Inferior parietal cortex (tissue), 1 donor: ENCODE measurements around the gene TTC16.
A peak's percentile ranks its signal among the peaks of the same experiment; 100 is the strongest.
"Not testable (repeated sequence)": the region's sequence is repeated elsewhere in the genome, so short reads cannot be mapped to it uniquely, and the experiment has no call there.

Source experiments
- DNase-seq: peaks from one replicate; pipeline ENCODE4 v3.0.0-alpha.2; 2016; ENCODE audit errors: extremely low spot score

TTC16 gene

DNA sequence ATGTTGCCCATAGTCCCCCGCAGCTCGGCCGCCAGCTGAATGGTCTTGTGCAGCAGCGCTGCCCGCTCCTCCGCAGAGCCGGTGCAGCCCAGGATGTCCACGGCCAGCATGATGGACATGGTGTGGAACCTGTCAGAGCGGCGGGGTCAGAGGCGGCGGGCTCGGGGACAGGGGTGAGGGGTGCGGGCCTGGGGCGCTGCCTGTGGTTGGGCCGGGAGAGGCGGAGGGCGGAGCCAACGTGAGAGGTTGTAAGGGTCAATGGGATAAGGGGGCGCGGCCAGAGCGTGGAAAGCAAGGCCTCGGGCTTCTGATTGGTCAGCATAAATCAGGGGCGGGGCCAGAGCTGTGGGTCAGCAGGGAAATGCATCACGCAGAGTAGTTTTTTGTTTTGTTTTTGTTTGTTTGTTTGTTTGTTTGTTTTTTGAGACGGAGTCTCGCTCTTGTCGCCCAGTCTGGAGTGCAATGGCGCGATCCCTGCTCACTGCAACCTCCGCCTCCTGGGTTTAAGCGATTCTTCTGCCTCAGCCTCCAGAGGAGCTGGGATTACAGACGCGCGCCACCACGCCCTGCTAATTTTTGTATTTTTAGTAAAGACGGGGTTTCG lies 26.1 kb downstream of the TTC16 start:
- peak; percentile 60 for DNase-seq

DNA sequence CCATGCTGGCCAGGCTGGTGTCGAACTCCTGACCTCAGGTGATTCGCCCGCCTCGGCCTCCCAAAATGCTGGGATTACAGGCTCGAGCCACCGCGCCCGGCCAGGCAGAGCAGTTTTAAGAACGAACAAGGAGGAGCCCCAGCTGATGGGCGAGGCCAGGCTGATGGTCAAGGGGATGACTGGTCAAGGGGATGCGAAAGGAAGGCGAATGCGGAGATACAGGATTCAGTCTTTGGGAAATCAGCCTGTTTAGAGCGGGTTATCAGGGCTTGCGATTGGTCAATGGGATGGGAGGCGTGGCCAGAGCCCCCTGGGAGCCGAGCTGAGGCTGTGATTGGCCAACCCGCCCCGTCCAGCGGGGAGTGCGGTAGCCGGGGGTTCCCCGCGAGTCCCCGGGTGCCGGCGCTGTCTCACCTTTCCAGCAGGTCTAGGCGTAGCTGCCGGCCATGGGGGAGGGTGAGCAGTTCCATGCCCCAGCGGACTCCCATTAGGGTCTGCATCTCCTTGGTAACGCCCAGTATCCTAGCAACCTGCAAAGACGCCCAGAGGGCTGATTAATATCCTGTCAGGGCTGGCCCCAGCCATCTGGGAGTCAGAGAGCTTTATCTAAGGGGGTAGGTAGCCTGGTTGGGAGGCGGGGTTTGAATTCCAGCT lies 26.7 kb downstream of the TTC16 start:
- DNase-seq = no peak

DNA sequence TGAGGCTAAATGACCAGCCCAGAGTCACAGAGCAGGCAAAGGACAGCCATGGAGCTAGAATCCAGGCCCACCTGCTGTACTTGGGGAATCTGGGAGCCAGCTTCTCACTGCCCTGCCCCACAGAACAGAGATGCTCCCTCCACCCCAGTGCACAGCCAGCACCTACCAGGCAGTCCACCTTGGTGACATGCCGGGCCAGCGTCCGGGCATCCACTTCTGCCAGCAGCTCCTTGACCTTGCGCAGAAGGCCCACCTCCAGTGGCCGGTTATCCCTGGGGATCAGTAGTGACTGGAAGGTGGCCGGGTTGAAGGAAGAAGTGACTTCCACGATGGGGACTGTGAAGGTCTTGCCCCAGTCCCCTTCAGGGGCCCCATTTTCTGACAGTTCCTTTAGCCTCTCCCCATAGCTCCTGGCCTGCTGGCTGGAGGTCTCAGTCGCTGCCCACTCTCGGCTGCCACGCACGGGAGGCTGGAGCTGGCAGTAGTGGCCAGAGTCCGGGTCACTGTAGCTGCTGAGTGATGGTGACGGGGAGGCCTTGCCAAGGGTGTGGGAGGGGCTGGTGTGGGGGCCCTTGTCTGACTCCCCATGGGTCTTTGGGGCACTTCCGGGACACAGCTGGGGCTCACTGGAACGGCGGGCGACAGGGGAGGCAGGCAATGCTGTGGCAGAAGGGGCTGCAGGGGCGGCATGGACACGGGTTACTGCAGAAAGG lies 28.7 kb downstream of the TTC16 start:
- DNase-seq = no peak

DNA sequence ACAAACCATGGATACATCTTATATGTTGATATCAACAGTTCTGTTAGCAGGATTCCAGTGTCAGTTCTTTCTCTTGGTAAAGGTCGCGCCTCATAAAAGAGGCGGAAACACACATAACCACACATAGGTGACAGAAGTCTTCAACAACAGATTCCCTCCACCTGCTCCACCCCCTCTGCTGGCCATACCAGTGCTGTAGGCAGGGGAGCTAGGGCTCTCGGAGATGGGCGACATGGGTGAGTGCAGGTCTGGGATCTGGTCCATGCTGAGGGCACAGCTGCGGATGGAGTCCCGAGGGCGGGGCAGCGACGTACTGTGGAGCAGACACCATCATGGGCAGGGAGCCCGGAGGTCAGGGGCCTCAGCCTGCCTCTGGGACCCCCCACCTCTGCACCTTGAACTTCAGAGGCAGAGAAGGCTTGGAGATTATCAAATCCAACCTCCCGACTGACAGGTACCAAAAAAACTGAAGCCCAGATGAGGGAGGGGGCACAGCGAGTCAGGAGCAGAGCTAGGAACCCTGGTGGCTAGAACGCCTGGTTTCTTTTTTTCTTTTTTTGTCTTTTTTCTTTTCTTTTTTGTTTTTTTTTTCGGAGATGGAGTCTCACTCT lies 31.2 kb downstream of the TTC16 start:
- DNase-seq = no peak

DNA sequence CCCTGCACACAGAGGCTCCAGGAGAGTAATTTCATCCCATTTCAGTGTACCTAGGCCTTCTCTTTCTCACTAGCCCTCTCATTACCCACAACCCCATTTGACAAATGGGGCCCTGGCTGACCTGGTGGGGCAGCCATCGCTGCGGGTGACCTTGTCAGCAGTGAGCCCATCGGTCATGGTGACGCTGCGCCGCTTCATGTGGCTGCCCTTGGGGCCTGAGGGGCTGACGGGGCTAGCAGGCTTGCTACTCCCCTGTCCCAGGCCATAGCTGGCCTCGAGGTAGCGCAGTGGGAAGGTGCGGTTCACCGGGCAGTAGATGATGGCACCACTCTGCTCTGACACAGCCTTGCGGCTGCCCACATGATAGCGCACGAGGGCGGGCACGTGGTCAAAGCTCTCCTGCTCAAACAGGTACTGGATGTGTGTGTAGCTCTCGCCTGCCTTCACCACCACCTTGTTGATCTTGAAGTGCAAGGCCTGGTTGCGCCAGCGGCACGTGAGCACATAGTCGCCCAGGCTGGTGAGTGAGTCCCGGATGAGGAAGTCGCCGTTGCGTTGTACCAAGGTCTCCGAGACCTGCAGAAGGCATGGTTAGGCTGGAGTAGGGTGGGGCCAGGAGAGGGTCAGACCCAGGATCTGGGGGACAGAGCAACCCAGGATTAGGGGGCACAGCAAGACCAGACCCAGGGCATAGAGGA lies 33.4 kb downstream of the TTC16 start:
- no peak for DNase-seq

DNA sequence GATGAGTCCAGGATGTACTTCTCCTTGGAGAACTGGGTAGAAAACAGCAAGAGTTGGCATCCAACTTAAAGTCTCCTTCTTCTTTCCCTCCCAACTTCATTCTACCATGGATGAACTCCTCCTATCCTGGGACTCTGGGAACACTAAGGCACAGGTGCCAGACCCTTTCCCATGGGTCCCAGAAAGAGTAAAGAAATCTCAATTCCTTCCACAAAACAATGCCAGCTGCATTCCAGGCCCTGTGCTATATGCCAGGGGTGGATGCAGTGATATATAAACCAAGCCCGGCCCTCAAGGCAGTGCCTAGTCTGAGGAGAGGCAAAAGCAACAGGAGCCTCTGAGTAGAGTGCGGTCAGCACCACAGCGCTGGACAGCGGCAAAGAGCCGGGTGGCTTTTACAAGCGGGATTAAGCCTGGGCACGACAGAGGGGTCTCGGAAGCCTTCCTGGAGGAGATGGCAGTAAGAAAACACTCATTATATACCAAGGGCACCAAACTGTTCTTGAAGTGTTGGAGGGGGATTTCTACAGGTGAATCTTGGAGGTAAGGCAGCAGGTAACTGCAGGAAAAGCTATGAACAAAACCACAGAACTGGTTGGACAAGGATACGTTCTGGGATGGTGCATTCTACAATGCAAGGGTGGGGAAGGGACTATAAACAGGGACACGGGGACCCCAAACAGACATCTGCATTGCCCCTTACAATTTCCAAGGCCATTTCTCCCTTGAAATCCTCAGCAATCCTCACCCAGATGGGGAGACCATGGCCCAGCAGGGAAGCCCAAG lies 35.6 kb downstream of the TTC16 start:
- no peak for DNase-seq

DNA sequence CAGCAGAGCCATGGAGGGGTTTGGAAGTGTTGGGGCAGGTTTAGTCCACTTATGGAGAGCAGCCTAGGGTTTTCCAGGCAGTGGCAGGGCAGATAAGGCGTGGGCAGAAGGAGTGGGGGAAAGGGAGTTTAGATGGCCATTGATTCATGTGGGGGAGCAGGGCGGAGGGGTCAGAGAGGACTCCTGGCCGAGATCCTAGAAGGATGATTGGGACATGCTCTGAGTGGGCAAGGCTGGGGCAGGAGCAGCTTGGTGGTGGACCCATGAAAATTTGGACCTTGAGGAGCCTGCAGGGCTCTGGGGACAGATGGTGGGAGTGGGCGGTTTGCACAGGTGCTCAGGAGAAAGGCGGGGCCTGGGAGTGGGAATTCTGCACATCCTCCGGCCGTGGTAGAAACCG lies 37.3 kb downstream of the TTC16 start:
- DNase-seq = no peak

DNA sequence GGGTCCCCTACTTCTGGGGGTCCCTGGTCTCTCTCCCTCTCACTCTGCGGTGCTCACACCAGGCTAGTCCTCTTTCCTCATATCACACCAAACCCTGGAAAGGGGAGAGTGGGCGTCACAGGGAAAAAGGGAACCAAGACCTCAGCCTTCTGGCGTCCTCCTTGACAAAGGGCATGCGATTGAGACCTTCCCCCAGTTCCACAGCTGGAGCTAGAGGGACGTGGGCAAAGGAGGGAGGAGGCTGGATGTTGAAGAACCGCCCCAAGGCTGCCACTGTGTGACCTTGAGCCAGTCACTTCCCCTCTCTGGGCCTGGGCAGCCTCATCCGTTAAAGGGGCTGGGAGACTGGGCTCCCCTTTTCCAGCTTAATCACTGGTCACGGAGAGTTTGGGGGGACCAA lies 37.7 kb downstream of the TTC16 start:
- DNase-seq = no peak

DNA sequence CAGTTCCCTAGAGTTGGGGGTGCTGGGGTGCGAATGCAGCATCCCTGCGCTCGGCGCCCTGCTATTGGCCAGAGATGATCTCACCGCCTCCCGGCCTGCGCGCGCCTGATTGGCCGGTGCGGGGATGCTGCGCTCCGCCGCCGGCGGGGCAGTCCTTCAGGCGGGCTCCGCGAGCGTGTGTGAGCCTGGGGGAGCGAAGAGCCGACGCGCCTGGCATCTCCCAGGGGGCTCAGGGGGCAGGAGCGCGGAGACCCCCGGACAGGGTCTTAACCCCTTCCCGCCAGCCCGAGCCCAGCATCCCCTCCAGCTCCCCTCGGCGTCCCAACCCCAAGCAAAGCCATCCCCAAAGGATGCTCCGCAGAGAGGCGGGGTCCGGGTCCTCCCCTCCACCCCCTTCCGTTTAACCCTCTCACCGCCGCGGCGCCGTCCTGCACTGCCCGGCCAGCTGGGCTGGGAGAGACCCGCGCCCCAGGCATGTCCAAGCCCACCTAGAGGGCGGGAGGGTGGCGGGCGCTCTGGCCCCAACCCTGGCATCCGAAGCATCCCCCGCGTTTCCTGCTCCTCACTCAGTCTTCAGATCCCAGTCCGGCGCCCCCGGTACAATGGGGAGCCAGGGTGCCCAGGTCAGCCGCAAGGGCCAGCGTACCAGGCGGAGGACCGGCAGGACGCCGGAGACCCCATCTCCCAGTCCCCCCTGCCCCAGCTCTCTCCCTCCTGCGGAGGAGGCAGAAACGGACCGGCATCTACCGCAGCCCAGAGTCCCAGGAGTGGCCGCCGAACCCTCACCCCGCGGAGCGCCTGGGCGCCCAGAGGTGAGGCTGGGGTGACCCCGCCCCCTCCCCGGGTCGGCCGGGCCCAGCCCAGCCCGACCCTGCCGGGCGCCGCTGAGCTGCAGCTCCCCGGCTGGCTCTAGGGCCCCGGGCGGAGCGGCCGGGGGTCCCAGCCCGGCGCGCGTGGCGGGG lies 38.5 kb downstream of the TTC16 start:
- DNase-seq = peak; percentile 59

DNA sequence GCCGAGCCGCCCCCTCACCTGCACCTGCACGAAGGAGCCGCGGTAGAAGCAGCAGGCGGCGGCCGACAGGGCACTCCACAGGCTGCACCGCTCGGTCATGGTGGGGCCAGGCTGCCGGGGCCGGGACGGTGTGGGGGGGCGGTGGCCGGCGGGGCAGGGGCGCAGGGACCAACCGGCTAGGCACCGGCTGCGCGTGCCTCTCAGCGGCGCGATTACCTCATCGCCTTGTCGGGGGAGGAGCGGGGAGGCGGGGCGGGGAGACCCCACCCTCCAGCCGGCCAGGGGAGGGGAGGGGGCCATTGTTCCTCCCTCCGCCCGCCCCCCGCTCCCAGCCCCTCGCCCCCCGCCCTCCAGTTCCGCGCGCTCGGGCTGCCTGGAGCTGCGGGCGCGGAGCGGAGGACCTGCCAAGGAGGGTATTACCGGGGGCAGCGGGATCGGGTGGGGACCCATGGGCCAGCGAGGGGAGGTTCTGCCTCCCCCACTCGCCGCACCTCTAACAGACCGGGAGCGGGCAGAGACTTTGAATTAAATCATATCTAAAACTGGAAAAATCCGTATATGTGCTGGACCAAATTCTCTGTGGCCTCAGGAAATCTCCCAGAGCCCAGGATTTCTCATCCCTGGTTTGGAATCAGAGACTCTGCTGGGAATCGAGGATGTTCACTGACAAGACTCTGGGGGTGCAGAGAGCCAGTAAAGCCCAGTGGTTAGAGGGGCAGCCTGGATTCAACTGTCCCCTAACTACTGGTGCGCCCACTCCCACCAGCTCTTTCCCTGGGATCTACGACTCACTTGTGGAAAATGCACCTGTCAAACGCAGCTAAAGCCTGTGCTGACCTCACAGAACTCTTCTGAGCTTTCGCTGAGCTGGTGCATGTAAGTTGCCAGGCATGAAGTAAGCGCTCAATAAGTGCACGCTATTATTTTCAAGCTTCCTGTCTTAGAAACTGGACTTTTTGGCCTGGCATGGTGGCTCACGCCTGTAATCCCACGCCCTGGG lies 39.5 kb downstream of the TTC16 start:
- DNase-seq = no peak

DNA sequence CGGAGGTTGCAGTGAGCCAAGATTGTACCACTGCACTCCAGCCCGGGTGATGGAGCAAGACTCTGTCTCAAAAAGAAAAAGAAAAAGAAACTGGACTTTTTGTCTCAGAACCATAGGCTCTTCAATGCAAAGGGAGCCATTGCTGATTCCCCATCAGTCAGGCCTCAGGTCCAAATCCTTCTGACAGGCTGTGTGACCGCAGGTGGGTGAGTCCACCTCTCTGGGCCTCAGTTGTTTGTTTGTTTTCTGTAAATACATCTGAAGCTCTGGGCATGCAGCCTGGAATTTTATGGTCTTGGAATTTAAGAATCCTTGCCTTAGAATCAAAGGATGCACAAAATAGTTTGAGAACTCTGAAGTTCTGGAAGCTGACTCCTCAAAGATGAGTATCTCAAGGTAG lies 40.4 kb downstream of the TTC16 start:
- DNase-seq = no peak

DNA sequence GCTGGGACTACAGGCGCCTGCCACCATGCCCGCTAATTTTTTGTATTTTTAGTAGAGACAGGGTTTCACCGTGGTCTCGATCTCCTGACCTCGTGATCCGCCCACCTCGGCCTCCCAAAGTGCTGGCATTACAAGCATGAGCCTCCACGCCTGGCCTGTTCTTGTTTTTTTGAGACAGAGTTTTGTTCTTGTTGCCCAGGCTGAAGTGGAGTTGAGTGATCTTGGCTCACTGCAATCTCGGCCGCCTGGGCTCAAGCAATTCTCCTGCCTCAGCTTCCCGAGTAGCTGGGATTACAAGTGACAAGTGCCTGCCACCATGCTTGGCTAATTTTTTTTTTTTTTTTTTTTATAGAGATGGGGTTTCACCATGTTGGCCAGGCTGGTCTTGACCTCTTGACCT lies 40.9 kb downstream of the TTC16 start:
- DNase-seq = not testable (repeated sequence)

DNA sequence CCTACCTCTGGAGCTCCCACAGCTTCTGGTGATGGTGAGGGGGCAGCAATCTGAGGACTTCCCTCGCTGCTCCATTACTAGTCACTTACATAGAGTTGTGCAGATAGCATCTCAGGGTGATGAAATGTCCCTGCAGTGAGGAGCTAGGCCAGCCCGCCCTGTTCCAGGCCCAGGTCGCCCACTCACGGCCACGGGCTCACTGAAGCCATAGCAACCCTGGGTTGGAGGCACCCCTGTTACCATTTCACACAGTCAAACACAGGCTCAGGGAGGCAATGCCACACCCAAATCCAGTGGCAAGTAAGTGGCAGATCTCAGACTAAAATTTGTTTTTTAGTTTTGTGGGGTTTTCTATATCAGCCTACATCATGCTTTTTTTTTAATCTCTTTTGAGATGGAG lies 43.0 kb downstream of the TTC16 start:
- no peak for DNase-seq

DNA sequence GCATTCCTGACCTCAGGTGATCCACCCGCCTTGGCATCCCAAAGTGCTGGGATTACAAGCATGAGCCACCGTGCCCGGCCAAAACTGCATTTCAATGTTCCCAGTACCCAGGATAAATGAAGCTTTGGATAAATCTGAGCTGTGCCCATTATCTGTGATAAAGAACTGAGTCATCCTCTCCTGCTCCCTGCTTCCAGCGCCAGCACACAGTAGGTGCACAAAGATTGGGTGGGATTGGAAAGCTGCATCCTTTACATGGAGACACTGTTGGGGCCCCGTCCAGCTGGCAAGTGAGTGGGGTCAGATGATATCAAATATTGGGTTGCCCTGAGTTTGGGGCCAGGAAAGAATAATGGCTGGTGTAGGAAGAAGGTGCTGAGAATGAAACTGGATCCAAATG lies 45.2 kb downstream of the TTC16 start:
- no peak for DNase-seq

DNA sequence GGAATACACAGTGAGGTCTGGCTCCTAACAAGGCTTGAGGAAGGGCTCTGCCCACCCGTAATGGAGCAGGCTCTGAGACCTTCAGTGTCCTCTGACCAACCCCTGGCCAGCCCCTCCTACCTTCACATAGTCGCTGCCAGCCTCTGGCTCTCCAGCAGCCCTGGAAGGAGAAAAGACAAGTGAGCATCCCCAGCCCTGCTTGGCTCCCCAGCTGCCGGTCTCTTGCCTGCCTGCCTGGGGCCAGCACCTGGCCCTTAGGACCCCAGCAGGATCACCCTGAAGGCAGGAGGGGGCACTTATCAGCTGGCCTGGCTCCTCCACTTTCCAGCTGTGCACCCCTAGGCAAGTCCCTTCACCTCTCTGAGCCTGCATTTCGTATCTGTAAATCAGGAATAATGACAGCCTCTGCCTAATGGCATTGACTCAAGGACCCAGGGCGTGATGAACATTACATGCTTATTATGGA lies 45.6 kb downstream of the TTC16 start:
- DNase-seq = no peak

DNA sequence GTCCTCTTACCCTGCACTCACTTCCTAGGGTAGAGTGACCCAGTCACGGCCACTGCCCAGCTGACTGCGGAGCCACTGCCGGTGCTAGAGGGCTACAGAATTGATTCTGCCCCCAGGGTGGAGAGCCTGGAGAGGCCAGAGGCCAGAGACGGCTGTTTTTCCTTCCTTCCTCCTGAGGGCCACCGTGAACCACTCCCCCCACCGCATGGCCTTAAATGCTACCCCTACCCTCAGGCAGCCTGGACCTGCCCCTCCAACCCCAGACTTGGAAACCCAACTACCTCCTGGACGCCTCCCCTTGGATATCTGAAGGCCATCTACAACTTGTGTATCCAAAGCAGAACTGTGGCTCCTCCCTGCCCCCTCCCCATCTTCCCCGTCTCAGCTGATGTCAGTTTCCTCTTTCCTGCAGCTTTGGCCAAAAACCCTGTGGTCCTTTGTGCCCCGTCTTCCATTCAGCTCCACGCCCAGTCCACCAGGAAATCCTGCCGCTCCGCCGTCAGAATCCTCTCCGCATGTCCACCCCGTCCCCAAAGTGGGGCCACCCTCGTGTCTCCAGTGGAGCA lies 46.3 kb downstream of the TTC16 start:
- no peak for DNase-seq

DNA sequence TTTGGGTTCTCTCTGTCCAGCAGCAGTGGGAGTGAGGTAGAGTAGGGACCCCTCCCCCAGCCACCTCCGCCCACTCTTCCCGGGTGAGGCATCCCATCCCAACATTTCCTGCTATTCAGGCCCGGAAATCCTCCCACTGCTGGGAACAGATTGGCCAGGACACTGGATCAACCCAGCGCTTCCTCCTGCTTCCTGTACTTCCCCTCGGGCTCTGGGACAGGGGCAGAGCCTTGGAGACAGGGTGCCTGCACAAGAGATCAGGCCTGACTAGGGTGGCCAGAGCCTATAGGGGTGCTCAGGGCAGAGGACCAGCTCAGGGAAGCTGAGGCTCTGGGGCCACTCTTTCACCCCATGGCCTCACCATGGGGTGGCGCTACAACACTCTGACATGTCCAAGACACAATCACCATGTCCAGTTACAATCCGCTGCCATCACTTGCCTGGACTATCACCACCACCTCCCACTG lies 48.1 kb downstream of the TTC16 start:
- DNase-seq = no peak

DNA sequence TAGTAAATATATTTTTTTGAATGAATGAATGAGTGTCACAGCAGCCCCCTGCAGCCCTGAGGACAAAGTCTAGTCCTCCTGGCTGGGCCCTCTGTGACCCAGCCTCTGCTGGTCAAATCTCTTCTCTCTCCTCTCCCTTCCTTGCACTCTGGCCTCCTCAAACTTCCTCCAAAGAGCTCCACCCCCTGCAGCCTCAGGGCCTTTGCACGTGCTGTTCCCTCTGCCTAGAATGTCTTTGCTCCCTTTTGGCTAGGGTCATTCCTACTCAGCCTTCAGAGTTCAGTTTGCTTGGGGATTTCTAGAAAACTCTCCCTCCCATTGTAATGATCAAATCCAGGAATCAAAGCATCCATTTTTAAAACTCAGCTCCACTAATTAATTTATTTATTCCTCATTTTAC lies 49.5 kb downstream of the TTC16 start:
- no peak for DNase-seq
